ENCODE results near the gene ANKS1A.
"Not testable (repeated sequence)": the region's sequence is repeated elsewhere in the genome, so short reads cannot be mapped to it uniquely, and the experiment has no call there.

The ANKS1A gene

GRCh38 chr6:35088281-35089215, 199.5 kb downstream of the ANKS1A start:
- no peak for DNase-seq

GRCh38 chr6:35089216-35089934, 200.3 kb downstream of the ANKS1A start:
- no peak for DNase-seq

GRCh38 chr6:35089935-35090505, 201.0 kb downstream of the ANKS1A start:
- DNase-seq: no peak

- DNase-seq: no peak
Measured at GRCh38 chr6:35090734-35091133, 201.7 kb downstream of the ANKS1A start.

GRCh38 chr6:35091346-35092083, 202.5 kb downstream of the ANKS1A start:
- DNase-seq: no peak

GRCh38 chr6:35092362-35093117, 203.5 kb downstream of the ANKS1A start:
- DNase-seq: no peak

- DNase-seq: no peak
Measured at GRCh38 chr6:35093118-35093445, 204.0 kb downstream of the ANKS1A start.

GRCh38 chr6:35093783-35094182, 204.7 kb downstream of the ANKS1A start:
- DNase-seq: no peak

- no peak for DNase-seq
Measured at GRCh38 chr6:35094183-35094582, 205.1 kb downstream of the ANKS1A start.

- no peak for DNase-seq
Measured at GRCh38 chr6:35096129-35096862, 207.2 kb downstream of the ANKS1A start.

- DNase-seq: no peak
Measured at GRCh38 chr6:35099116-35099515, 210.1 kb downstream of the ANKS1A start.

GRCh38 chr6:35105078-35105477, 216.0 kb downstream of the ANKS1A start:
- no peak for DNase-seq

- not testable (repeated sequence) for DNase-seq
Measured at GRCh38 chr6:35106061-35106460, 217.0 kb downstream of the ANKS1A start.

- peak; percentile 29 for DNase-seq
Measured at GRCh38 chr6:35107208-35107607, 218.2 kb downstream of the ANKS1A start.

GRCh38 chr6:35107761-35108160, 218.7 kb downstream of the ANKS1A start:
- DNase-seq: not testable (repeated sequence)

GRCh38 chr6:35108309-35108885, 219.3 kb downstream of the ANKS1A start:
- no peak for DNase-seq

GRCh38 chr6:35120746-35121145, 231.7 kb downstream of the ANKS1A start:
- no peak for DNase-seq

- no peak for DNase-seq
Measured at GRCh38 chr6:35124356-35124755, 235.3 kb downstream of the ANKS1A start.

- no peak for DNase-seq
Measured at GRCh38 chr6:35128042-35128441, 239.0 kb downstream of the ANKS1A start.

- DNase-seq: no peak
Measured at GRCh38 chr6:35128496-35128895, 239.4 kb downstream of the ANKS1A start.

GRCh38 chr6:35136185-35136584, 247.1 kb downstream of the ANKS1A start:
- no peak for DNase-seq
